HG03571 (cell line): ENCODE data around the gene TMTC2.
"Not testable (repeated sequence)": the region's sequence is repeated elsewhere in the genome, so short reads cannot be mapped to it uniquely, and the experiment has no call there.

ENCODE experiments used
- ATAC-seq: cut with Tn5 transposase; IDR thresholded peaks from one replicate; pipeline ENCODE4 v1.9.1; 2021; ENCODE audit not compliant: unreplicated experiment

The TMTC2 gene

DNA sequence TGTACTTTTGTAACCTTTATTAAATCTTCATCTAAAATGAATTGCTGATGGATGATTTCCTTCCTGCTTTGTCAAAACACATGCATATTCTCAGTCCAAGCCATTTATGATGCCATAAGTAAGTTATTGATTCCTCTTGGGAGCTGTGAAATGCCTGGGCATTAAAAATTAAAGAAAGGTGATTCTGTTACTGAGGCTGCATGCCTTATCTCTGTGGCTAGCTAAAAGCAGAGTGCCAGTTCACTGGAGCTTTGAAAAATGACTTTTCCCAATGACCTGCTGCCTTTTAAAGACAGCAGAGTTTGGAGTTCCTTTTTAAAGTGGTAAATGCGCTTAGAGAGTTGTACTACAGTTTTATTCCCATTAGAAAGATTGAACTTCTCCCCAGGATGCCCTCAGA lies 152.1 kb downstream of the TMTC2 start:
- no peak for ATAC-seq

DNA sequence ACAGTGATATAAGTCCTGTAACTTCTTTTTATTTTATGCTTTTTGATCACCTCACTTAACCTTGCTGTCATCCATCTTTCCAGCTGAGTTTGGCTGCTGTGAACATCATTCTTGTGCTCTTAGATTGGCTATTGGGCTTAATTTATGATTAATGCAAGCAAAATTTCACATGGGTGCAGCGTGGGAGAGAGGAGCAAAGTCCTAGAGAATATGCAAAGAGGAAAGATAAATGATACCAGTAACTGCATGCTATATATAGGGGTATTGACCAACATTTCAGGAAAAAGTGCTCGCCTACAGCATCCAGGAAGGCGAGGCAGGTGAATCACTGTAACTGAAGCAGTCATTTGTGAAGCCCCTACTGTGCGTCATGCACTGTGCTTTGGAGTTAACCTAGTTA lies 153.1 kb downstream of the TMTC2 start:
- no peak for ATAC-seq

DNA sequence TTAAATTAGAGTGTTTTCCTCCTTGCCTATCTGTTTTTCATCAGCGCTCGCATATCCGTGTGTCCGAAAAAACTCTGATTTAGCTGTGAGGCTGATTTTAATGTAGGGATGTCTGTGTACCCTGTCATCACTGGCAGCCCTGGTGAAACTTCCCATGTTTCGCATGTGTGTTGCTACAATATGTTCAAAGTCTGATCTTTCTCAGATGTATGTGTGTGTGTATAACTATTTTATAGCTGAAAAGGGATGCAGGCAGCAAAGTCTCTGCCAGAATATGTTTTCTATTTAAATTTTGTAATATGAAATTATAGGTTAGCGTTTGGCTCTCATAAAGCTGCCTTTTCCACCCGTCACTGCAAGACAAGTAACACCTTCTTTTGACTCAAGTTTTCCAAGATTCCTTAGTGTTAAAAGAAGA lies 154.8 kb downstream of the TMTC2 start:
- no peak for ATAC-seq

DNA sequence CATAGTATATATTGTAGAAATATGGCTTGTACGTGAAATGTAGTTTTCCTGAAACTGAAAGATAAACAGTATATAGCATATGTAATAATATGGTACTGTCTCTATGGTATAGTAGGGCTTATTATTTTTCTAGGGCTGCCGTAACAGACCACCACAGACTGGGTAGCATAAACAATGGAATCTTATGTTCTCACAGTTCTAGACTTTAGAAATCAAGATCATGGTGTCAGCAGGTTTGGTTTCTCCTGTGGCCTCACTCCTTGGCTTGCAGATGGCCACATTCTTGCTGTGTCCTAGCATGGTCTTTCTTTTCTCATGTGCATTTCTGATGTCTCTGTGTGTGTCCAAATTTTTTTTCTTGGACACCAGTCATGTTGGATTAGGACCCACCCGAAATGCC lies 155.8 kb downstream of the TMTC2 start:
- ATAC-seq, result no peak

DNA sequence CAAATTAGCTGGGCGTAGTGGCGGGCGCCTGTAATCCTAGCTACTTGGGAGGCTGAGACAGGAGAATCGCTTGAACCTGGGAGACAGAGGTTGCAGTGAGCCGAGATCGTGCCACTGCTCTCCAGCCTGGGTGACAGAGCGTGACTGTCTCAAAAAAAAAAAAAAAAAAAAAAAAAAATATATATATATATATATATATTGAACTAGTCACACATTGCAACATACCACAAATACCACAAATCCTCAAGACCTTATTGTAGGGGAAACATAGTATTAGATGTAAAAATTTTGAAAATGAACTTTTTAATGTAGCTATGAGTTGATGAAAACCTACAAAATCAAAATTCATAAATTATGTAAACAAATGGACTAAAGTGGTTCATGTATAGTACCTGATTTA lies 158.4 kb downstream of the TMTC2 start:
- not testable (repeated sequence) for ATAC-seq

DNA sequence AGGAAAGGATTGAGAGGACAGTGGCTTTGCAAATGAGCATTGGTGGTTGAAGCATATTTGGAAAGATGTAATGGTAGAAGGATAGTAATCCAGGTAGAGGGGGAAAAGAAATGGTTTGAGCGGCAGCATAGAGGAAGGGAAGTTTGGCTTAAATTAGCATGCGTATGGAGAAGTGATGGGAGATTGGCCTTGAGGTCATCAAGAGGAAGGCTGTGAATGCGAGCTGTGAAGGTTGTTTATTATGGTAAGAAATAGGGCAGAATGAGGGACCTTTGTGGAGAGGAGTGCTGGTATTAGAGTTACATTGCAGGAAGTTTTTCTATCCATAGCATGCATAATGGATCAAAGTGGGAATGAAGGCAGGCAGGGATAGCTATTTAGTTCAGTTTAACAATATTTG lies 162.1 kb downstream of the TMTC2 start:
- no peak for ATAC-seq

DNA sequence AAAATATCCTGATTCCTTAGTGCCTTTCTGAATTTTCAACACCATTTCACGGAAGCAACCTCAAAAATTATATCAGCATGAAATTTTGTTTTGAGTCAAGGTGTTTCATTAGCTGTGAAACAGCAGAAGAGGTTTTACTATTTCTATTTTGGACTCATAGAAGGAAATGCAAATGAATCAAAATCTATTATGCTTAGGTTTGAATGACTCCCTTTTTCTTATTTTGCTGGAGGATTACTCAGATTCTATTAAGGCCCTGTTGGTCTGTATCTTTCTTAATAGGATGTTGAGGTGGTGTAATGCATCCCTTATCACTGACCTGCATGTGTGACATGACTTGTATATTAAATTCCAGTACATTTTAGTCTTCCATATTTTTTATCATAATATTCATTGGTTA lies 165.8 kb downstream of the TMTC2 start:
- ATAC-seq, result no peak

DNA sequence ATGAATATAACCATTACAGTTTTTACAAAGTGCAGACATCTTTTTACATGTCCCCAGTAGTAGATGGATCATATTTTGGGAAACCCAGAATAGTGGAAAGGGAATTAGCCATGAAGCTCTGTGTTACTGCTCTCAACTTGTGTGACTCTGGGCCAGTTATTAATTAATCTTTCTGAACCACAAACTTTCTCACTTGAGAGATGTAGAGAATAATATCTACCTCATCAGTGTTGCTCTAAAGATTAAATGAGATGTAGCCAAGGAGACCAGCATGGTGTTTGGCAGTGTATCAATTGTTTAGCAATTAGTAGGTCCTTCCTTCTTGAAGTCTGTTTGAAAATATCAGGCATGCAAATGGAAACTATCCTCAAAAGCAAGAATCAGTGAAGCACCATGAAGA lies 169.2 kb downstream of the TMTC2 start:
- ATAC-seq, result peak; percentile 91

DNA sequence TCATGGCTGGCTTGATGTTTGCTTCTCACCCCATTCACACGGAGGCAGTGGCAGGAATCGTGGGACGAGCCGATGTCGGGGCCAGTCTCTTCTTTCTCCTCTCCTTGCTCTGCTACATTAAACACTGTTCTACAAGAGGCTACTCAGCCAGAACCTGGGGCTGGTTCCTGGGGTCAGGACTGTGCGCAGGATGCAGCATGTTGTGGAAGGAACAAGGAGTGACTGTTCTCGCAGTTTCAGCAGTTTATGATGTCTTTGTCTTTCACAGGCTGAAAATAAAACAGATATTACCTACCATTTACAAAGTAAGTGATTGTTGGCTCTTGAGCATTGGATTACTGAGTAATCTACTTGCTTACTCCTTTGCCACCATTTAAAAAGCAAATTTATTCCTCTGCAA lies 170.6 kb downstream of the TMTC2 start:
- no peak for ATAC-seq

DNA sequence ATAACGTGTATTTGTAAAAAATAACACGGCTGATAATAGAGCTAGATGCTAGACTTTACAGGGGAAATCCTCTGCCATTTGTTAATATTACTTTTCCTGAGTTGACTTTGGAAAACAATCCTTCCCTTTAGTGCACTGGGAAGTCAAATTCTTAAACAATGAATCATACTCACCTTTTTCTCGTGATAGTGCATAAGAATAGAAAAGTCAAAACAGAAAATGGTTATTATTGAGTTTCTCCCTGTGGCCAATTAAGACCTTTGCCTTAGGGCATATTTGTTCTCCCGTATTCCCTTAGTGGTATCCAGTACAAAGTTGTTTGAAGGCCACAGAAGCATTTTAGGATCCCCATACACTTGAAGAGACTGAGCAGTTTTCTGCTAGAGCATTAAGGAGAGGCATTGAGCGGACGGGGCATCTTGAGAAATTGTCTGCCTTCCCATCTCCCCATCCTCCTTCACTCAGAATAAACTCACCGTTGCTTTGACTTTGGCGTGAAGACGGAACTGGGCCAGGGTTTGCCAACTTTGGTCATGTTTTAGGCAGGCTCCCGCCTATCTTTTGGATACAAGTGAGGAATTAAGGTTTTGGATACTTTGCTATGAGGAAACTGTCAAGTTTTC lies 171.3 kb downstream of the TMTC2 start:
- ATAC-seq, result no peak

DNA sequence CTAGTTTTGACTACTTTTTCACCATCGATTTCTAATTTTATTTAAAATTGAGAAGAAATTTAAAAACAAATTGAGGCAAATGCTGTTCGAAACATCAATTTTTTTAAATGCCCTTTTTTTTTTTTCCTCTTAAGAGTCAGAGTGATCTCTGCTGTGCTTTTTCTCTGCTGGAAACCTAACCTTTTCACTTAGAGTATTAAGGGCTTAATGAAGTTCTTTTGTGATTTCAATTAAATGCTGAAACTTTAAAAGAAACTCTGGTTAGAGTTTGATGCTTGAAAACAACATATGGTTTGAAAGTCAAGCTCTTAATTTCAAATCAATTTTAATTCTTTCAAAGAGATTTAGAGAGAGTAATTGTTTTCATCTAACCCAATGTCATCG lies 171.8 kb downstream of the TMTC2 start:
- no peak for ATAC-seq

DNA sequence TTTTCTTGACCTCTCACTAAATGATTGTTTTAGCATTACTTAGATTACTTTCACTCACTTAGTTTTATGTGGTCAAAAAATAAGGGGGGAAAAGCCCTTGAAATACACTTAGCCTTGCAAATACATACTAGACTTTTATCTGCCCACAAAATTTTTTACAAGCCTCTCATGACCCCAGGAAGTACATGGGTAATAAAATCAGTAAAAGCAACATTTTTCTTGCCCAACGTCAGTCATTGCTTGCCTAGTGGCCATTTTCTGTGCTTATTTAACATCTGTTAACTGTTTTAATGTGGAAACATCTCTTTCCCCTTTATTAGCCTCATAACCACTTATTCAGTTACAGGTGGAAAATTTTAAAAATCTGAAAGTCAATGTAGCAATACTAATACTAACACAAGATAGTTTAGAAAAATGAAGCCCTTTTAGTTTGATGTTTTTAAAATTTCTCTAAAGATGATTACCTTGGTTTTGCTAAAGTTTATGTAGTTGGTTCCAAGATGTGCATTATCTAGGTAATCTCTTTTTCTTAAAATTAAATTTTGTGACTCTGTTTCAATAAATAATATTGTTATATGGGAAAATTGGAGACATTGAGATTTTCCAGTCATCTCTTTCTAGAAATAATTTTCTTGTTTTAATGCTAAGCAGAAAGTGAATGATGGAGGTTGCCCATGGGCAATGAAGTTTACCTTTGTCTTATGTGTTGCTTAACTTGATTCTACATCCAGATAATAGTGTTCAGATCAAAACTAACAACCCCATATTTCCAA lies 175.5 kb downstream of the TMTC2 start:
- ATAC-seq, result no peak

DNA sequence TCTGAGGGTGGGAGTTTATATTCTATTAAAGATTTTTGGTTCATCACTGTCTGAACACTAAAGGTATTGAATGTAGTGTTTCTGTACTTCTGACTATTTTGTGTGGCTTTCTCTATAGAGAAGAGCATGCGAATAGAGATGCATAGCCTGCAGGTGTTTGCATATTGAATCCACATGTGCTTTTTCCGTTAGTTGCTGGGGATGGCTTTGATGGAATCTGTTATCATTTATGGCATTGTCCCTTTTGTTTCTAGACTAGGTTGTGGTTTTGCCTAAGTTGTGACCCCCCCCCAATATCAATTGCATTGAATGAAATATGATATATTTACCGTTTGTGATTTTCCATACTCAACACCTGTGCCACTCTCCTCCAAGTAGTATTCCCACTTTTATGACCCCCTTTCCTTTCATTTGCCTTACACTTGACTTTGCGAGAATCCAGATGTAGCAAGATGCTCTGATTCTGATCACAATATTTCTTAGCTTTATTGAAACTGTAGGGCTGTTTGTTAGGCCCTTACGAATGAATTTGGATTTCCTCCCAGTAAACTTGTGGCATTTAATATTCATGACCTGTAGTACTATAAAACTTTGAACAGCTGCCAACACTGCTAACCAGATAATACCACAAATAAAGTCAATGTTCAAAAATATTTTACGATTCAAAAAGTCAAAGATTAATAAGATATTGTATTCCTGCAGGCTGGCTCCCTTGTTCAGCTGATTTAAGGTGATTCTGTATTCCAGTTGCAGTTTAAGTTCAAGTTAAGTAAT lies 176.4 kb downstream of the TMTC2 start:
- no peak for ATAC-seq

DNA sequence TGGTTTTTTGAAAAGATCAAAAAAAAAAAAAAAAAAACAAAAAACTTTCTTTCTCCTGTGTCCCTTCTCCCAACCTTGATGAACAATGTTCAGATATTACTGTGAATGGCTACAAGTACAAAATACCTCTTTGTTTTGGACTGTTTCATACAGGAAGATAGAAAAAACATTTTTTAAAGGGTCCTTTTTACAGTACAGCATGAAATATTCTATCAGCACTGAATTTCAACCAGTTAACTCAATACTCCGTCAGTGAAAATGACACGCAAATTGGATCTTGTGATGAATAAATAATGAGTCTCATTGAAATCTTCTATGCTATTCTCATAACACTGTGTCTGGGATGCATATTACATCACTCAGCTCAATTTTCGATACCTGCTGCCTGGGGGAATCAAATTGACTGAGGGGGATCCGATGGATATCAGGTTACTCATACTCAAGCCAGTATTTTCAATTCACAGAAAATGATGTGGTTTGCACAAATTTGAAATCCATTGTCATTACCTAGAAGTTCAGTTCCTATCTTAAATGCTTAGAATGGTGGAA lies 179.6 kb downstream of the TMTC2 start:
- no peak for ATAC-seq

DNA sequence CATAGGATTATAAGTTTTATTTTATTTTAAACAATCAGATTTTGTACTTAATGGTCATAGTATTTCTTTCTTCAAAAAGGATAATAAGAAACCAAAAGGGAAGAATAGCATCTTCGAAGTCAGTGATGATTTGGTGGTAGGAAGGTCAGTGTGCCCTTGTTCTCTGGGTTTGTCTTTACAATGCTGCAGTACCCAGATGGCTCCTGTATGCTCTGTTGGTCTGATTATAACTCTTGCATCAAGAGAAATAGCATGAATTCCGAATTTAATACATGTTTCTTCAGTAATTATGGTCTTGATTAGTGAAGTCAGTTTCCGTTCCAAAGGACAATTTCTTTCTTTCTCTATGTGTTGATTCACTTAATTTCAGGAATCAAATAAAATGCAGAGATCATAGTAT lies 180.2 kb downstream of the TMTC2 start:
- ATAC-seq, result no peak

DNA sequence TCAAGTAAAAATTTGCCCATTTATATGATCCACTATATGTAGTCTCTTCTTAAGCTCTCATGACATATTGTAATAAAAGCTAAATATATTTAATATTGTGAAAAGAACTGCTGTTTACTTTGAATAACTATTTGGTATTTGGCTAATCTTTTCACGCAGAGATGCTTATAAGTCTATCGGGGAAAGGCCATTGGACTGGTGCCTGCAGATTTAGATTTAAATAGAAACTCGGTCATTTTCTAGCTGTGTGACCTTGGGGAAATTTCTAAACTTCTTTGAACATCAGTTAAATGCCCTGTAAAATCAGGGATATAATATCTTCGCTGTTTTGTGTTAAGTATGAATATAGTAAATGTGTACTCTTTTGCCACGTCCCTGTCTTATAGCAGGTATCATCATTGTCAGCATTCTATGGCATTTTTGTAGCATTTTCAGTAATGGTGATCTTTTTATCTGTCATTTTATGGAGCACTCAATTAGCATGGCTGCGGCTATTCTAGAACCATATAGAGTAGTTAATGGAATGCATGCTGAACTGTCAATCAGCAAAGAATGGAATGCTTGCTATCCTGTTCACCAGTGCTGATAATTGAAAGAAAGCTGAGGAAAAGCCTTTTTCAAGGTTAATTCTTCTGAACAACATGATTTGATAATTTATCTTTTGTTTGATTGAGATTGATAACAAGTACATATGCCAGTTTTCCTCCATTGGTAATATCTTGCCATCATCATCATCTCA lies 181.2 kb downstream of the TMTC2 start:
- no peak for ATAC-seq

DNA sequence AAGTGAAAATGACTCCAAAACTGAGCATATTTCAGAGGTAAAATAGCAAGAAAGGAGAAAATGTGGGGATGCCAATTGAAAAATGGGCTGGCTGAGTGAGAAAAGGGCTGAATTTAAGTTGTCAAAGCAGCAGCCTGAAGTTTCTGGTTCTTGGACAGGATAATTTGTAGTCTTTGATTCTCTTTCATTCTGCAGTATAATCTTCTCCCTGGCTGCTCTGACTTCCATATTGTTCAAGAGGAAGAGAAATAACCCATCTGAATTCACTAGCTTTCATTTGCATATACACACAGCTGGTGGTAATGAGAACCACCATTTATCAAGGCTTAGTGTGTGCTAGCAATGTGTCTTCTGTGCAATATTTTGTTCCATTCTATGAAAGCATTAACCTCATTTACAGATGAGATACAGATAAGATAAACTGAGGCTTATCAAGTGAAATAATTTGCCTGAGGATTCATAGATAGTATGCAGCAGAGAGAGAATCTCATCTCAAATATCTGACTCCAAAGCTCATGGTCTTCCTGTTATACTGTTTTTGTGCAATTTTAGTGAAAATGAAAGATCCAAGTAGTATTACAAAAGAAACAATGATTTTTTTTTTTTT lies 184.2 kb downstream of the TMTC2 start:
- ATAC-seq, result no peak

DNA sequence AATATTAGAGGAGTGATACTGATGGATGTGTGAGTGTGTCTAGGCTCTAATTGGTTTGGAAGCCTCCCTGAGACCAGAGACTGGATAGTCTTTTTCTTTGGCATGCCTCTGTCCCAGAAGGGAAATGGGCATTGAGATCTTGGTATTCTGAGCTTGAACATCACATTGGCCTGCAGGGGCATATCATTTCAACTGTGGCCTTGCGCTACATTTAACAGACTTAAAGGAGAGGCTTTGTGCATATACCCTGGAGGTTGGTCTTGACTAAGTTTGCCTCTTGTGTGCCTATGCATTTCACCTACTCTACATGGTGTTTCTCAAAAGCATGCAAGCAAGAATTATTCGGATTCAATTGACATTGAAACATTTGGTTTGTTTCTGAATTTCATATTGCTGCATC lies 185.4 kb downstream of the TMTC2 start:
- no peak for ATAC-seq

DNA sequence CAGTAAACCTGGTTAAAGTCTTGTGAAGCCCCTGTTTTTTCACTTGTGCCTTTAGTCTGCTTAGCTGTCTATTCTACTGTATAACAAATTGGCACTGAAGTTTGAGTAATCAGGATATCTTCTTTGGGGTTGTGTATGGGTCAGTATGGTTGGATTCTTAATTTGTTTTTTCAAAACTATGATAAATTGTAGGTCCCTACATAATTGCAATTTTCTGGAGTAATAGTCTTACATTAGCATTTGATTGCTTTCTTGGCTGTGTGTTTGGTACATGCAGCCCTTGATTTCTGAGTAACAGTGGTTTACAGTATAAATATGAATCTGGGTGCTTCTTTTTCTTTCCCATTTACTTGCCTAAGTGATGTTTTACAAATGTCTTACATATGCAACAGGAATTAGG lies 186.6 kb downstream of the TMTC2 start:
- ATAC-seq, result no peak

DNA sequence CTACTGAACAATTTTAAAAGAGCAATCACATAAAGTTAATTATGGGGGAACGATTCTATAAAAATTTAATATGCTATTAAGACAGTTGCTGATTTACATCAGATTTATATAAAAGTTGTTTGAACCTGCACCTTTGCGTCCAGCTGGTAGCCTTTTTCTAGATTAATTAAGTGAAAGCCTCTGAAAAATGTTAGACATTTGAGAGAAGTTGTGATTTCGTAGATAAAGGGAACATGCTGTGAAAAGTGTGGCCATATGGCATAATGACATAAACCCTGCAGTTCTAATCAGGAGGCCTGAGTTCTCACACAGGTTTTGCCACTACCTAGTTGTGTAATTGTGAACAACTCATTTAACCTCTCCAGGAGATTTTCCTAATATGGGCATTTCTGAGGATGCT lies 187.2 kb downstream of the TMTC2 start:
- ATAC-seq, result no peak

DNA sequence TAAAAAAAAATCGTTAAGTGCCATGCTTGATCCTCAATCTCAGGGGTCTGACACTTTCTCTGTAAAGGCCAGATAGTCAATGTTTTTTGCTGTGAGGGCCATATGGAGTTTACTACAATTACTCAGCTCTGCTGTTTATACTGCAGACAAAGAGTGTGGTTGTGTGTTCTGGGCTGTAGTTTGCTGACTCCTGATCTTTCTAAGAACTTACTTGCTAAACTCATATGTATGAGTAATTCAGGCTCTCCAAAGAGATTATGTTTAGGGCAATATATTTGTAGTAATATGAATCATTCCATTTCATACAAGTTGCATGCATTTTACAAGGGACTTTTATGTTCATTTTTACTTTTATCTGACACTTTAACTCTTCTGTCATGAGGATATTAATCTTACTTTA lies 188.2 kb downstream of the TMTC2 start:
- no peak for ATAC-seq
